ENCODE data around the gene TRDN.
"Not testable (repeated sequence)": the region's sequence is repeated elsewhere in the genome, so short reads cannot be mapped to it uniquely, and the experiment has no call there.

The TRDN gene

GRCh38 chr6:123559816-123560215 is 76.9 kb downstream of the TRDN start:
- not testable (repeated sequence) for DNase-seq

GRCh38 chr6:123557474-123557873 is 79.3 kb downstream of the TRDN start:
- not testable (repeated sequence) for DNase-seq

DNA sequence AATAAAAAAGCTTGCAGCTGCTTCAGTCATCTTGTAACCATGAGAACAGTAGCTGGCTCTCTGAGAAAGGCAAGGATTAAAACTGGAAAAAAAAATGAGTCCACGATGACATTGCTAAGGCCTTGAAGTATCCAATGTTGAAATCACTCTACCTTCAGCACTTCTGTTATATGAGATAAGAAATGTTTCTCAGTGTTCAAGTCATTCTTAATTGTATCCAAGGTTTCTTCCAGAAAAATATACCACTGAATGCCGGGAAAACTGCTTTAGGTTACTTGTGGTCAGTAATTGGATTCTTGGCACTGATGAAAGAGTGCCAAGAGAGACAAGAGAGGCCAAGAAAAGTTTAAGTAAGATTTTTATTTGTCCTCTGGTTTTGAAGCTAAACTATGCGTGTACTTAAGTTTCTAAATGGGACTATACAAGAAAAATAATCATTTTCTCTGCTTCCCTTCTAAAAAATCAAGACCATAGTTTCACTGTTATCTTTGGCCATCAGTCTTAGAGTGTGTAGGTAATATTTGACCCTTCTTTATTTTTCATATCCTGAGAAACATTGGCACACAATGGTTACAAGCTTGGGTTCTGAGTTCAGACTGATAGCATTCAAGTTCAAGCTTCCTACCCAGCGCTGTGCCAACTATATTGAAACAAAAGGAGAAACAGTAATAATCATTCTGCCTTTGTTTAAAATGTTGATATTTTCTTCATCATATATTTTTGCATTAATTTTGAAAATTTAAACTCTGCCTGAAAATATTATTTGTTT is 84.6 kb downstream of the TRDN start:
- DNase-seq, result no peak

DNA sequence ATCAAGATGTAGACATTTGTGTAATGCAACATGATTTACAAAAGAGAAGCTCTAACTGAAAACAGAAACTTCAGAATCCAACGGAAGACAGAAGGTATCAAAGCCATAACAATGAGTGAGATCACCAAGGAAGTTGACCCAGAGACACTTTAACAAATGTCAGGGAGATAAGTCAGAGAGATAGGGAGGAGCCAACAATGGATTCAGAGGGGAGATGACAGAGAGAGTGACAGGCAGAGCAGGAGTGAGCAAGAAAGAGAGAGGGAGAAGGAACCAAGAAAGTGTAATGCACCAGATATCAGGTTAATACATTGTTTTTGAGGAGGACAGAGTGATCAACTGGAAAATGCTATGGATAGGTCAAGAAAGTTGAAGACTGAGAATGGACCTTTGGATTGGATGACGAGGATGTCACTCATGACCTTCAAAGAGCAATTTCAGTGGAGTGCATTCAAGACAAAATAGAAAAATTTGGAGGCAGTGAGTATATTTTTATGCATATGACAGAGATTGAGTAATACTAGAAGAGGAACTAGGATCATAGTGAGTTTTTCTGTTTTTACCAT is 86.6 kb downstream of the TRDN start:
- no peak for DNase-seq

- no peak for DNase-seq
Measured at GRCh38 chr6:123549476-123549875, 87.3 kb downstream of the TRDN start.

DNA sequence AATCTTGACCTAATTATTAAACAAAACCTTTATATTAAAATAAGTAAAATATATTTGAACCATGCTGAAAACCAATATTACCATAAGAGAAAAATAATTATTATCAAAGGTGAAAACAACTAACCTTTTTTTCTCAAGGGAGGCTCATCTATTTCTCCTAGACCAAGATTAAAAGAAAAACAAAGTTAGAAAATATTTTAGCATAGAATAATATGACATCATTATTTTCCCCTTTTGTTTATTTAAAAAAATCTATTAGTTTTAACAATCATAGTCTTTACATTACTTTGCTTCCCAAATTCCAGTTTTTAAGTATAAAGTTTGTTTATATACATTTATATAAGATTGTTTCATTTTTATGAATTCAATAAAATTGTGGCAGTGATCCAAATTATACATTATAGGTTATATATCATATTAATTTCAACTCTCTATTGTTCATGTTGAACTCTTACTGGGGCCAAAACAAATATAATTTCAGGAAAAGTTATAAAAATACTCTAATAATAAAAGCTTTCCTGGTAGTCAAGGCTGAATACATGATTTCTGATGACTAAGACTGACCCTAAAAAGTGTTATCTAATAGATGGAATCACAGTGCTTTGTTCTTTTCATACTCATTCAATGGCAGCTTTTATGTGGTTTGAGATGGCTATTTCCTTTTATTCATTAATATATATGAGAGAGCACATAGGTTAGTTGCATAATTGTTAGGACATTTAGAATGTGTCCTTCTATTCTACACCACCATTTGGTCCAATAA is 89.4 kb downstream of the TRDN start:
- no peak for DNase-seq

DNA sequence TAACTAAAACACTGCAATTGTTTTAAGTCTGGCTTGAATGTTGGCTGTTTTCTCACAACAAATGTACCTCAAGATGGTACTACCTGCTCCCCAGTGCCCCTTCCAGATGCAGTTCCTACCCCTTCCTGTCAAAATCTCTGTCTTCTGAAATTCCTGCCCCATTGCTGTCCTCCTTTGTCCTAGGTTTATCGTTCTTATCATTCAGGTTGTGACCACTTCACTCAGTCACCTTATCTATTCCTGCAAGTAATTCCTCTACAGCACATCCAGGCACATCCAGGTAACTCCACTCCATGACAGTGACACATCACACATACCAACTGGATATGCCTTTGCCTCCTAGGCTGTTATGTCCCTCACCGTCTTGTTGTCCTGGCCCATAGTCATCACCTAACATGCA is 90.2 kb downstream of the TRDN start:
- no peak for DNase-seq

DNA sequence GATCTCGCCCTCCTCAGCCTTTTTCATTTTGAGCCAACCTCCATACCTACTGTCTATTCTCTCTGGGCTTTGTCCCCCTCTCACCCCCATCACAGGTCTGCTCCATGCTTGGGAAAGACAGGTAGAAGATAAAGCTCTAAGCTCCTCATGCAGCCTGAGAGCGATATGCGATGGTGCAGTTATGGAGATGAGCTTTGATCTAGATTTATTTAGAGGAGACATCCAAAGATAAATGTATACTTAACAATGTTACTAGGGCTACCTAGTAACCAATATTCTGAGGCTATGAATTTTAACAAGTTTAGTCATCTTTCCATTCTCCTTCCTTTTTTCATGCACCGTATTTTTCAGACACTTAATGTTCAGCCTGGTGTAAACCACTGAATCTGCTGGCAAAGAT is 95.3 kb downstream of the TRDN start:
- DNase-seq, result no peak

- no peak for DNase-seq
Measured at GRCh38 chr6:123533862-123534648, 102.7 kb downstream of the TRDN start.

DNA sequence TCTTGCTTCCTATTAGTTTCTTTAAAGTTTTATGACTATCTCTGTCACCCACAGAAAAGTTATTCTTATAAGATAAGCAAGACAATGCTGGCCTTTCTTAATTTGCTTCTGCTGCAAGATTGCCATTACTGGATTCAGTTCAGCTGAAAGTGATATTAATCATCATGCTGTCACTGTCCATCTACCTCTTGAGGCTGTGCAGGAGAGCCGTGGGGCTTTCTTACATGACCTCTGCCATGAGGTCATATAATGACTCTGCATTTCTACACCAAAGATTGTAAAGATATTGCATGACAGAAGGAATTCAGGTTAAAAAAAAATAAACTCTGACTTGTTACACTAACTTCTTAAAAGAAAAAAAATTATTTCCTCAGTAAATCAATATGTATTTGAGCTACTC is 106.9 kb downstream of the TRDN start:
- DNase-seq, result no peak

- no peak for DNase-seq
Measured at GRCh38 chr6:123529058-123529457, 107.7 kb downstream of the TRDN start.

GRCh38 chr6:123527406-123527805 is 109.3 kb downstream of the TRDN start:
- no peak for DNase-seq

DNA sequence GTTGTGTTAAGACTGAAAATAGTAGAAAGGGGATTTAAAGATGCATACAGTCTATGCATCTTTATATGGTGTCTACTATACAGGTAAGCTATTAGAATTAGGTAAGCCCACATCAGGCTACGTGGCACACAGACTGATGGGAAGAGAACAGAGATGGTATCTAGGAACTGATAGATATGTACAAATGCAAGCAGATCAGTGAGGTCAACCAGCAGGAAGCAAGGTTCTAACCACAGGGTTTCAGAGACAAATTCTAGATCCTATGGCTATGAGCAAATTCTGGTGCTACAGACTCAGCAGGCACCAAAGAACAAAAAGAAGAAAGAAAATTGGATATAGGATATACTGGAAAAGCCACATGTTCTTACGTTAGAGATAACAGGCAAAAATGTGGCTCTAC is 110.6 kb downstream of the TRDN start:
- no peak for DNase-seq

- no peak for DNase-seq
Measured at GRCh38 chr6:123524781-123525180, 112.0 kb downstream of the TRDN start.

DNA sequence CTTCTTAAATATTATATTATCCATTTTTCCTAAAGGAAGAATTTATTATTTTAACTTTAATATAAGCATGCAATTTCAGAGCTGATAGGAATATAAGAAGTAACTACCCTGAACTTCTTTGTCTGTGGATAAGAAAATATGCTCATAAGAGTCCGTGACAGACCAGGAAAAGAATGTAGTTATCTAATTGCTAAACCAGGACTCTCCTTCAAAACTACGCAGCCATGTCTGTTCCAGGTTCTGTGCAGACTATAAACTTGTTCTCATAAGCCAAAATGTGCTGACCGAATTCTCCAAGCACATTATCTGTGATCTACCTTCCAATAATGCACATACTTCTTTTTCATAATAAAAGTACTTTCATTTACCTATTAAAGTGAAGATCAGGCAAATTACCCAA is 116.5 kb downstream of the TRDN start:
- DNase-seq, result no peak

DNA sequence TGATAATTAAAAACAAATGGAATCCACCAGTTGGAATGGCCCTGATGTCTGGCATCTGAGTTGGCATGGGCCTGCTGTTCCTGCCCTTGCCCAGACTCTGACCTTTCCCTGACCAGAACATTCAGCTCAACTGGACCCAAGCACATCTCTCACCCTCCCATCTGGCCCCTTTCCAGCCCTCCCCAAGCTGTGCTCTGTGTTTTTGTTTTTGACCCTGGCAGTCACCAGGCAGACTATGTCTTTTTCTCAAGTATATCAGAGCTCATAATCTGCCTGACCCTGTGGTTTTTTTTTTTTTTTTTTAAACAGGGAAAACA is 117.6 kb downstream of the TRDN start:
- no peak for DNase-seq

- no peak for DNase-seq
Measured at GRCh38 chr6:123518441-123519188, 118.1 kb downstream of the TRDN start.

GRCh38 chr6:123515715-123516114 is 121.0 kb downstream of the TRDN start:
- no peak for DNase-seq

GRCh38 chr6:123509112-123509511 is 127.6 kb downstream of the TRDN start:
- no peak for DNase-seq

- no peak for DNase-seq
Measured at GRCh38 chr6:123508290-123508689, 128.5 kb downstream of the TRDN start.

DNA sequence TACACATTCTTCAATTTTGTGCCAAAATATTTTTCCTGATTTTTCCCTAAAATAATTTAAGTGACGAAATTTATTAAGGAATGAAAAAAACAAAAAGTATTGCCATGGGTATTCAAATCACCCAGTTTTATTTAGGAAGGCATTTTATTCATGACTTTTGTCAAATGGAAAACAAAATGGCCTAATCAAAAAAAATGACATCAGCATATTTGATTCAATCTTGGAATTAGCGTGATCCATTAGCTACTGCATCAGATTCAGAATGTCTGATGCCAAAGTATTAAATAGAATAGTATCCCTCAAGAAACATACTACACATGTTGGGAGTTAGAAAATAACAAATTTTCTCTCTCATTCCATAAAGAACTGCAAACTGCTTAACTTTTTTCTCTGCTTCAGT is 129.2 kb downstream of the TRDN start:
- DNase-seq, result no peak

GRCh38 chr6:123503619-123504018 is 133.1 kb downstream of the TRDN start:
- no peak for DNase-seq

GRCh38 chr6:123497025-123497424 is 139.7 kb downstream of the TRDN start:
- DNase-seq, result no peak

All from T-helper 1 cell (primary cell).